WERI-Rb-1 (cell line): Measurements from ENCODE around the gene MAP3K21.

ENCODE experiments used
- DNase-seq: peaks from one replicate; pipeline ENCODE4 v3.0.0-alpha.2; 2020
- H3K27ac ChIP-seq: fragments of 250-450 bp; sonication (Bioruptor Pico); 2 replicates; pipeline ENCODE4 v1.5.1; 2020; ENCODE audit warnings: mild to moderate bottlenecking, moderate library complexity
- H3K27me3 ChIP-seq: fragments of 250-450 bp; sonication (Bioruptor Pico); 2 replicates; pipeline ENCODE4 v1.5.1; 2021; ENCODE audit warnings: mild to moderate bottlenecking, low read depth, moderate library complexity; ENCODE audit not compliant: insufficient read depth, severe bottlenecking
- H3K36me3 ChIP-seq: fragments of 250-450 bp; sonication (Bioruptor Pico); 2 replicates; pipeline ENCODE4 v1.5.1; 2020; ENCODE audit warnings: mild to moderate bottlenecking, moderate library complexity
- H3K4me3 ChIP-seq: 2 replicates; pipeline ENCODE4 v1.5.1; 2011; ENCODE audit warnings: low read depth, mild to moderate bottlenecking, control low read depth, low read length
- H3K9me3 ChIP-seq: fragments of 250-450 bp; sonication (Bioruptor Pico); 2 replicates; pipeline ENCODE4 v1.5.1; 2021; ENCODE audit warnings: mild to moderate bottlenecking, moderate library complexity; ENCODE audit not compliant: severe bottlenecking
- CTCF ChIP-seq: IDR thresholded peaks from 2 replicates; pipeline ENCODE4 v1.5.1; 2011; ENCODE audit warnings: low read depth, mild to moderate bottlenecking, control low read depth, inconsistent platforms, low read length

Gene MAP3K21

GRCh38 chr1:233327651-233328141, at the start of gene MAP3K21:
MAP3K21 (plus strand) TSS chr1:233327724; CDS start chr1:233328029, 305 bp downstream.
- peaks cover 6% of the 10 kb centered on the region for H3K27me3 ChIP-seq
- peak within 1 kb of the TSS; percentile 70 for H3K27ac ChIP-seq
- no peaks in the 10 kb centered on the region for H3K9me3 ChIP-seq
- H3K4me3 ChIP-seq = peak within 1 kb of the TSS; percentile 65
- peaks cover 2% of the 10 kb centered on the region; the same call in 1 of the 2 replicates for H3K36me3 ChIP-seq
- no peak for TF ChIP-seq CTCF
- no peak for DNase-seq

GRCh38 chr1:233278631-233279030, 48.9 kb upstream of the MAP3K21 start:
- DNase-seq = no peak
- TF ChIP-seq CTCF = no peak
- no peak overlapping the region for H3K27ac ChIP-seq

GRCh38 chr1:233279971-233280370, 47.6 kb upstream of the MAP3K21 start:
- TF ChIP-seq CTCF = no peak
- no peak for DNase-seq
- Histone ChIP-seq H3K9me3 (no peaks in the 10 kb centered on the region), H3K36me3 (no peaks in the 10 kb centered on the region), H3K27ac (no peak overlapping the region), H3K27me3 (no peaks in the 10 kb centered on the region), H3K4me3 (no peak overlapping the region)

More at GRCh38 chr1:233278631-233279030, 48.9 kb upstream of the MAP3K21 start:
- H3K27me3 ChIP-seq = no peaks in the 10 kb centered on the region
- no peaks in the 10 kb centered on the region for H3K9me3 ChIP-seq
- H3K4me3 ChIP-seq = no peak overlapping the region
- H3K36me3 ChIP-seq = no peaks in the 10 kb centered on the region

- no peak for TF ChIP-seq CTCF
- Histone ChIP-seq H3K36me3 (no peaks in the 10 kb centered on the region), H3K27me3 (no peaks in the 10 kb centered on the region), H3K9me3 (no peaks in the 10 kb centered on the region), H3K4me3 (no peak overlapping the region), H3K27ac (no peak overlapping the region)
- no peak for DNase-seq
These were observed 45.6 kb upstream of the MAP3K21 start for GRCh38 chr1:233281711-233282581.

- Histone ChIP-seq H3K27ac (no peak overlapping the region), H3K27me3 (no peaks in the 10 kb centered on the region), H3K36me3 (no peaks in the 10 kb centered on the region), H3K4me3 (no peak overlapping the region), H3K9me3 (no peaks in the 10 kb centered on the region)
- no peak for DNase-seq
- TF ChIP-seq CTCF = no peak
These were observed 45.0 kb upstream of the MAP3K21 start for GRCh38 chr1:233282582-233282886.
